ENCODE data around the gene FNIP1.

FNIP1 gene

DNA sequence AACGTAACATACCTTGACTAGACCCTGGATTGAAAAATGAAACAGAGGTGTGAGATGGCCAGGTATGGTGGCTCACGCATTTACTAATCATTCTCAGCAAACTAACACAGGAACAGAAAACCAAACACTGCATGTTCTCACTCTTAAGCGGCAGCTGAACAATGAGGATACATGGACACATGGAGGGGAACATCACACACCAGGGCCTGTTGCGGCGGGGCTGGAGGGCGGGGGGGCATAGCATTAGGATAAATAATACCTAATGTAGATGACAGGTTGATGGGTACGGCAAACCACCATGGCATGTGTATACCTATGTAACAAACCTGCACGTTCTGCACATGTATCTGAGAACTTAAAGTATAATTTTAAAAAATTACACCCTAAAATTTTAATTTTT lies 177.7 kb downstream of the FNIP1 start:
- H3K4ac ChIP-seq (ENCODE audit: low read depth in 1 of 2, low read length in 2 of 2) = no peak overlapping the region
- no peak overlapping the region for H2BK12ac ChIP-seq (ENCODE audit: low read length in 2 of 2)
- no peak overlapping the region for H3K14ac ChIP-seq (ENCODE audit: low read length in 2 of 2)
- H3K27me3 ChIP-seq (ENCODE audit: control insufficient read depth in 1 of 2, insufficient read depth in 1 of 2, low read length in 2 of 2) = no peaks in the 10 kb centered on the region
- no peak overlapping the region for H3K9ac ChIP-seq (ENCODE audit: low read length)
- no peak overlapping the region for H2BK5ac ChIP-seq (ENCODE audit: low read depth, low read length, poor library complexity, severe bottlenecking)
- H3K4me3 ChIP-seq (ENCODE audit: insufficient read depth in 1 of 2, low read depth in 1 of 2, low read length in 2 of 2) = no peak overlapping the region
- H3K79me1 ChIP-seq (replicated peaks; ENCODE audit: low read length, poor library complexity, severe bottlenecking) = peaks cover 6% of the 10 kb centered on the region
- H3K27ac ChIP-seq (ENCODE audit: low read length, poor library complexity, severe bottlenecking) = no peak overlapping the region
- no peak overlapping the region for H4K8ac ChIP-seq (ENCODE audit: low read length)
- H4K91ac ChIP-seq (ENCODE audit: low read length) = no peak overlapping the region
- H3K18ac ChIP-seq (ENCODE audit: low read depth in 1 of 2, low read length in 2 of 2) = no peak overlapping the region
- DNase-seq = no peak
- H2BK120ac ChIP-seq (ENCODE audit: low read depth, low read length) = no peak overlapping the region
- H2BK15ac ChIP-seq (ENCODE audit: low read depth, poor library complexity, severe bottlenecking) = no peak overlapping the region
- no peaks in the 10 kb centered on the region for H3K36me3 ChIP-seq (ENCODE audit: control insufficient read depth in 1 of 2, insufficient read depth in 2 of 2, low read depth in 1 of 2, low read length in 2 of 2)
- 75% methylated on average over 5 of the region's 8 CpGs for WGBS
- H3K9me3 ChIP-seq (ENCODE audit: control insufficient read depth, low read length) = no peaks in the 10 kb centered on the region
- H3K4me1 ChIP-seq (ENCODE audit: control insufficient read depth, insufficient read depth, low read depth, low read length) = peaks cover 1% of the 10 kb centered on the region
- H3K4me2 ChIP-seq (ENCODE audit: low read length, poor library complexity, severe bottlenecking) = no peak overlapping the region
- no peak overlapping the region for H2AFZ ChIP-seq (ENCODE audit: low read depth, low read length)
- no peak overlapping the region for H2AK5ac ChIP-seq (ENCODE audit: low read length, severe bottlenecking)
- no peak overlapping the region for H3K23ac ChIP-seq (ENCODE audit: low read length in 2 of 2)

DNA sequence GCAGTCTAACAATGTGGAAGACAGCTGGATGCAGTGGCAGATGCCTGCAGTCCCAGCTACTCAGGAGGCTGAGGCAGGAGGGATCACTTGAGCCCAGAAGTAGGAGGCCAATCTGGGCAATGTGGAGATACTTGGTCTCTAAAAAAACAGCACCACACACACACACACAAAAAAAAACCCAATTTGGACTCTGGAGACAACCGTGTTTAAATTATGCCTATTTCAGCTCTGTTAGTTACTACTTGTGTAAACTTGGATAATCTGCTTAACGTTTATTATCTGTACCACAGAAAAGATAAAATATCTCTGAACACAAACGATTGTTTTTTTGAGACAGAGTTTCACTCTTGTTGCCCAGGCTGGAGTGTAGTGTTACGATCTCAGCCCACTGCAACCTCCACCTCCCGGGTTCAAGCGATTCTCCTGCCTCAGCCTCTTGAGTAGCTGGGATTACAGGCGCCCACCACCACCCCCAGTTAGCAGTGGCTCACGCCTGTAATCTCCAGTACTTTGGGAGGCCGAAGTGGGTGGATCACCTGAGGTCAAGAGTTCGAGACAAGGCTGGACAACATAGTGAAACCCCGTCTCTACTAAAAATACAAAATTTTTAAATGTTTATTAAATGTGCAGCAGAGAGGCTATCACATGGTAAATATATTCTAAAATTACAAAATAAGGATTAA lies 179.5 kb downstream of the FNIP1 start:
- H3K23ac ChIP-seq (ENCODE audit: low read length in 2 of 2) = no peak overlapping the region
- no peak overlapping the region for H2BK5ac ChIP-seq (ENCODE audit: low read depth, low read length, poor library complexity, severe bottlenecking)
- no peak overlapping the region for H2AK5ac ChIP-seq (ENCODE audit: low read length, severe bottlenecking)
- no peak overlapping the region for H4K91ac ChIP-seq (ENCODE audit: low read length)
- H3K14ac ChIP-seq (ENCODE audit: low read length in 2 of 2) = no peak overlapping the region
- no peak overlapping the region for H3K4ac ChIP-seq (ENCODE audit: low read depth in 1 of 2, low read length in 2 of 2)
- H3K79me1 ChIP-seq (replicated peaks; ENCODE audit: low read length, poor library complexity, severe bottlenecking) = peaks cover 12% of the 10 kb centered on the region
- H3K27ac ChIP-seq (ENCODE audit: low read length, poor library complexity, severe bottlenecking) = no peak overlapping the region
- H2BK15ac ChIP-seq (ENCODE audit: low read depth, poor library complexity, severe bottlenecking) = no peak overlapping the region
- H2AFZ ChIP-seq (ENCODE audit: low read depth, low read length) = no peak overlapping the region
- H3K9ac ChIP-seq (ENCODE audit: low read length) = no peak overlapping the region
- no peak overlapping the region for H4K8ac ChIP-seq (ENCODE audit: low read length)
- H3K4me1 ChIP-seq (ENCODE audit: control insufficient read depth, insufficient read depth, low read depth, low read length) = peaks cover 1% of the 10 kb centered on the region
- no peak overlapping the region for H3K18ac ChIP-seq (ENCODE audit: low read depth in 1 of 2, low read length in 2 of 2)
- no peak overlapping the region for H2BK12ac ChIP-seq (ENCODE audit: low read length in 2 of 2)
- no peak overlapping the region for H3K4me2 ChIP-seq (ENCODE audit: low read length, poor library complexity, severe bottlenecking)
- no peaks in the 10 kb centered on the region for H3K27me3 ChIP-seq (ENCODE audit: control insufficient read depth in 1 of 2, insufficient read depth in 1 of 2, low read length in 2 of 2)
- 80% methylated on average over 5 of the region's 11 CpGs for WGBS
- H3K36me3 ChIP-seq (ENCODE audit: control insufficient read depth in 1 of 2, insufficient read depth in 2 of 2, low read depth in 1 of 2, low read length in 2 of 2) = no peaks in the 10 kb centered on the region
- DNase-seq = no peak
- H2BK120ac ChIP-seq (ENCODE audit: low read depth, low read length) = no peak overlapping the region
- no peaks in the 10 kb centered on the region for H3K9me3 ChIP-seq (ENCODE audit: control insufficient read depth, low read length)
- no peak overlapping the region for H3K4me3 ChIP-seq (ENCODE audit: insufficient read depth in 1 of 2, low read depth in 1 of 2, low read length in 2 of 2)

- Histone ChIP-seq H3K9me3 (ENCODE audit: control insufficient read depth, low read length) (no peaks in the 10 kb centered on the region), H3K27ac (ENCODE audit: low read length, poor library complexity, severe bottlenecking) (no peak overlapping the region), H2BK120ac (ENCODE audit: low read depth, low read length) (no peak overlapping the region), H2AK5ac (ENCODE audit: low read length, severe bottlenecking) (peak overlapping the region; percentile 53), H3K23ac (ENCODE audit: low read length in 2 of 2) (no peak overlapping the region), H3K27me3 (ENCODE audit: control insufficient read depth in 1 of 2, insufficient read depth in 1 of 2, low read length in 2 of 2) (no peaks in the 10 kb centered on the region), H3K79me1 (replicated peaks; ENCODE audit: low read length, poor library complexity, severe bottlenecking) (peaks cover 13% of the 10 kb centered on the region), H4K8ac (ENCODE audit: low read length) (no peak overlapping the region), H2BK15ac (ENCODE audit: low read depth, poor library complexity, severe bottlenecking) (no peak overlapping the region), H3K4me3 (ENCODE audit: insufficient read depth in 1 of 2, low read depth in 1 of 2, low read length in 2 of 2) (no peak overlapping the region), H3K14ac (ENCODE audit: low read length in 2 of 2) (no peak overlapping the region), H3K4ac (ENCODE audit: low read depth in 1 of 2, low read length in 2 of 2) (no peak overlapping the region), H3K4me2 (ENCODE audit: low read length, poor library complexity, severe bottlenecking) (no peak overlapping the region), H4K91ac (ENCODE audit: low read length) (no peak overlapping the region), H2AFZ (ENCODE audit: low read depth, low read length) (no peak overlapping the region), H2BK12ac (ENCODE audit: low read length in 2 of 2) (no peak overlapping the region), H3K4me1 (ENCODE audit: control insufficient read depth, insufficient read depth, low read depth, low read length) (peaks cover 3% of the 10 kb centered on the region), H3K18ac (ENCODE audit: low read depth in 1 of 2, low read length in 2 of 2) (no peak overlapping the region), H2BK5ac (ENCODE audit: low read depth, low read length, poor library complexity, severe bottlenecking) (no peak overlapping the region), H3K9ac (ENCODE audit: low read length) (no peak overlapping the region), H3K36me3 (ENCODE audit: control insufficient read depth in 1 of 2, insufficient read depth in 2 of 2, low read depth in 1 of 2, low read length in 2 of 2) (no peaks in the 10 kb centered on the region)
- WGBS = 100% methylated on average over 1 of the region's 2 CpGs
- no peak for DNase-seq
Measured at GRCh38 chr5:131615957-131616356, 180.9 kb downstream of the FNIP1 start.

DNA sequence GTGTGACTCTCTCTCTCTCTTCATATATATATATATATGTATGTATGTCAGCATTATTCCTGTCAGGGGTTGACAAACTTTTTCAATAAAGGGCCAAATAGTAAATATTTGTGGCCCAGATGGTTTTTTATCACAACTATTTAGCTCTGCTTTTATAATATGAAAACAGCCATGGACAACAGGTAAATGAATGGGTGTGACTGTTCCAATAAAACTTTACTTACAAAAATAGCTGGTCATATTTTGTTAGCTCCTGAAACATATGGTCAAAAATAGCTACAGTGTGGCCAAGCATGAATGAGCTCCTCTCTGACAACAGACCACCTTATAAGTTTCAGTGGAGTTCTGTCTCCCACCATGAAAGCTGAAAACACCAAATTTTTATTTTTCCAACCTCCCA lies 183.4 kb downstream of the FNIP1 start:
- H3K27ac ChIP-seq (ENCODE audit: low read length, poor library complexity, severe bottlenecking) = no peak overlapping the region
- no peak overlapping the region for H2BK5ac ChIP-seq (ENCODE audit: low read depth, low read length, poor library complexity, severe bottlenecking)
- no peak for DNase-seq
- H3K23ac ChIP-seq (ENCODE audit: low read length in 2 of 2) = no peak overlapping the region
- H3K18ac ChIP-seq (ENCODE audit: low read depth in 1 of 2, low read length in 2 of 2) = no peak overlapping the region
- no peaks in the 10 kb centered on the region for H3K36me3 ChIP-seq (ENCODE audit: control insufficient read depth in 1 of 2, insufficient read depth in 2 of 2, low read depth in 1 of 2, low read length in 2 of 2)
- H2BK12ac ChIP-seq (ENCODE audit: low read length in 2 of 2) = no peak overlapping the region
- H3K9ac ChIP-seq (ENCODE audit: low read length) = no peak overlapping the region
- H2AK5ac ChIP-seq (ENCODE audit: low read length, severe bottlenecking) = peak overlapping the region; percentile 60
- H2BK120ac ChIP-seq (ENCODE audit: low read depth, low read length) = no peak overlapping the region
- H4K91ac ChIP-seq (ENCODE audit: low read length) = no peak overlapping the region
- peaks cover 18% of the 10 kb centered on the region for H3K79me1 ChIP-seq (replicated peaks; ENCODE audit: low read length, poor library complexity, severe bottlenecking)
- no peak overlapping the region for H2AFZ ChIP-seq (ENCODE audit: low read depth, low read length)
- no peak overlapping the region for H3K4ac ChIP-seq (ENCODE audit: low read depth in 1 of 2, low read length in 2 of 2)
- no peak overlapping the region for H2BK15ac ChIP-seq (ENCODE audit: low read depth, poor library complexity, severe bottlenecking)
- H3K4me1 ChIP-seq (ENCODE audit: control insufficient read depth, insufficient read depth, low read depth, low read length) = peaks cover 8% of the 10 kb centered on the region
- H3K27me3 ChIP-seq (ENCODE audit: control insufficient read depth in 1 of 2, insufficient read depth in 1 of 2, low read length in 2 of 2) = no peaks in the 10 kb centered on the region
- no peak overlapping the region for H4K8ac ChIP-seq (ENCODE audit: low read length)
- H3K9me3 ChIP-seq (ENCODE audit: control insufficient read depth, low read length) = no peaks in the 10 kb centered on the region
- H3K4me2 ChIP-seq (ENCODE audit: low read length, poor library complexity, severe bottlenecking) = no peak overlapping the region
- no peak overlapping the region for H3K14ac ChIP-seq (ENCODE audit: low read length in 2 of 2)
- no peak overlapping the region for H3K4me3 ChIP-seq (ENCODE audit: insufficient read depth in 1 of 2, low read depth in 1 of 2, low read length in 2 of 2)

Measured in mesenchymal stem cell (in vitro differentiated cells and primary cell).